GM18858 (cell line): Measurements from ENCODE around the gene GGT5.
"Not testable (repeated sequence)": the region's sequence is repeated elsewhere in the genome, so short reads cannot be mapped to it uniquely, and the experiment has no call there.

Experiments used
- ATAC-seq: cut with Tn5 transposase; IDR thresholded peaks from one replicate; pipeline ENCODE4 v1.9.1; 2021; ENCODE audit not compliant: unreplicated experiment

The GGT5 gene

DNA sequence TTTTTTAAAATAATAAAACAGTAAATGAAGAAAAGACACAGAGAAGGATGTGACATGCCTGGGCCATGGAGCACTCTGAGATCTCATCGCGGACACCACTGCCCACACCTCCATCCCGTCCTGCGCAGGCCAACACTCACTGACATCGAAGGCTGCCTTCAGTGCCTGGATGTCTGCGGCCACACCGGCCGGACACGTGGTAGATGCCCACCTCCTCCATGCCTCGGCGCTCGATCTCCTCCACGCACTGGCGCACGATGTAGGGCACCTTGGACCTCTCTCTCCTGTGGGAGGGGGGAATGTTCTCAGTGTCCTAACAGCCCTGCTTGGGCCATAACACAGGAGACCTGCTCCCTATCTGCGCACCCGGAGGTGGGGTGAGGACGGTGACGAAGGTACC lies 18.6 kb upstream of the GGT5 start:
- ATAC-seq: not testable (repeated sequence)

DNA sequence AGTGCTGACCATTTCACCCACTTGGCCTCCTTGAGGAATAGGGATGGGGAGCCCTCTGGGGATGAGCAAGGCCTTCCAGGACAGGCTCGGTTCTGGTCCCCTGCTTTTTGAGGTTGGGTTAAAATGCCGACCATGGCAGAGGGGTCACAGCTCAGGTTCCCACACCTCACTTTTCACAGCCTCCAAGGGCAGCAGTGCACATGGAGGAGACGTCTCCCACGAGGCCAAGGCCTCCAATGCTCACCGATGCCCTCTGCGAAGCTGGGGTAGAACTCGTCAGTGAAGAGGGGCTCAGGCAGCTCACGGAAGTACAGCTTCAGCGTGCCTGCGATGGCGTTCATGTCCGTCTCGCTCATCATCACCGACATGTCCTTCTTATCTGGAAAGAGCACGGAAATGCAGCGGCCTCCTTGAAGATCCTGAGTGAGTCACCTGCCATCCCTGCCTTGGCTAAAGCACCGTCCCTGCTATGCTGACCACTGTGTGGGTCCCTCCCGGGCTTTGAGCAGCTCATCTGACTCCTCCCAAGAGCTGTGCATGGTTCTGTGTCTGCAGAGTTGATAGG lies 17.4 kb upstream of the GGT5 start:
- ATAC-seq: not testable (repeated sequence)

DNA sequence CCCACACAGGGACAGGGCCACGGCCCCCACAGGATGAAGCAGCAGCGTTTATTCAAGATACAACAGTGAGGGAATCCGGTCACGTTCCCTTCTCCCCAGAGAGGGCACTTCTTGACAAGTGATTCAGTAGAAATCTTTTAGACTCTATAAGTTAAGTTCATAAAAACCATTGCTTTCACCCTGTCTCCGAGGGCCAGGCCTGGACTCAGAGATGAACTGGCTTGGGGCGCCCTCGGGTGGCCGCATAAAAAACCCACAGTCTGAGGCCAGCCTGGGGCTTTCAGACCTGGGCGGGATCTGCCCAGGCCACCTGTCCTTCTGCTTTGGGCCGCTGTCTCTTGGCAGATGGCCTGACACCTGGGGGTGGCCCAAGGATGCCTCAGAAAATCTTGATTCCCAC lies 14.6 kb upstream of the GGT5 start:
- ATAC-seq: not testable (repeated sequence)

DNA sequence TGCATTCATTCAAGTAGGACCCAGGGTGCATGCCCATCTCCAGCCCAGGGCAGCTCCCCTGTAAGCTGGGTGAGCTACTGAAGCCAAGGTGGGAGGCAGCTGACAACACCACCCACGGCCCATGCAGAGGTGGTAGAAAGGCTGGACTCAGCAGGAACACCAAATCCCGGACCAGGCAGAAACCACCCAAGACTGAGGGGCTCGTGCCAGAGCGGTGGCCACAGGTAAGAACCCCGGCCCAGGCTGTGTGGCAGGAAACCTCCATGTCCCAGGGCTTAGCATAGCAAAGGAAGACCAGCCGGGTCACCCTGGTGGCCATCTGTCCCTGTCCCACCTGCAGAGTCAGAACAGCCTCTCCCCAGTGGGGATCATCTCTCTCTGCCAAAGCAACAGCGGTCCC lies 11.9 kb upstream of the GGT5 start:
- ATAC-seq: not testable (repeated sequence)

DNA sequence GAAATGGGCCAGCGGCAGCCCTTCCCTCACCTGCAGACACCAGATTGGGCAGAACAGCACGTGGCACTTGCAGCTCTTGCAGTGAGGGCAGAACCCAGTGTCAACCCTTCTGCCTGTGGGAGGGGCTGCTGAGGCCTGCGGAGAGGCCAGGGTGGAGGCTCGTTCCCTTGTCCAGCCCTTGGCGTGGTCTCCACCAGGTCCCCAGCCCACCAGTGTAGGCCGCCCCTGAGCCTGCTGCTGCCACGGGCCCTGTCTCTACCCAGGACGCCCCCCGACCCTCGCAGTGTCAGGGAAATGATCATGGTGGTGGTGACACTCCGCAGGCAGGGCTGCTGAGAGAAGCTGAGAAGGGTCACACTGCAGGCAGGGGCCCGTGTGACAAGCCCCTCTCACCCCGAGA lies 11.3 kb upstream of the GGT5 start:
- ATAC-seq: not testable (repeated sequence)

DNA sequence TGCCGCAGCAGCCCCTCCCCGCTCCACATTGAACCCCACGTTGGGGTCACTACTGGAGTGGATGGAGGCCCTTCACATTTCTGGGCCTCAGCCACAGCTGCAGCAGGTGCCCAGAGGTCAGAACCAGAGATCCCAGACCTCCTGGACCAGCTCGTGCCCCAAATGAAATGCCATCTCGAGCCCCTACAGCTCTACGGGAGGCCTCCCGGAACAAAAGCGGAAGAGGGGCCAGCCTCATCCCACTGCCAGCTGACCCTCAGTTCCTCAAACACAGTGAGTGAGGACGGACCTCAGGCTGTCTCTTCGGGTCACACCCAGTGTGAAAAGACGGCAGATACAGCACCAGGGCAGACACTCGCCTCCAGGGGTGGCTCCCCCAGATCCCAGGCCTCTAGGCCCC lies 8.2 kb upstream of the GGT5 start:
- not testable (repeated sequence) for ATAC-seq

DNA sequence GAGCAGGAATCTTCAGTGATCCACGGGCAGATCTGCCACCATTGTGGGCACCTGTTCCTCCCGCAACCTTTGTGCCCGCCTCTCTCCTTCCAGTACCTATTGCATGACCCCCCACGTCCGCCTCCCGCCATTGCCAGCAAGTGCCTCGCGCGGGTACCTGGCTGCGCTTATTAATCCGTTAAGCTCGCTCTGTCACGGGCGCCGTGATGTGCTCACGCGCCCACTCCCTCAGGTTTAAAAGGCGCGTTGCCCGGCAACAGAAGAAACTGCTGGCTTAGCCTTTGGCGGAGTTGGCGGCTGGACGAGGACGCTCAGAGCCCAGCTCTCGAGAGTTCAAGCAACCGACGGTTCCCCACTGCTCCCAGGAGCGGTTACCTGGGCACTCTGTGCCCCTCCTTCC lies 6.4 kb upstream of the GGT5 start:
- not testable (repeated sequence) for ATAC-seq

DNA sequence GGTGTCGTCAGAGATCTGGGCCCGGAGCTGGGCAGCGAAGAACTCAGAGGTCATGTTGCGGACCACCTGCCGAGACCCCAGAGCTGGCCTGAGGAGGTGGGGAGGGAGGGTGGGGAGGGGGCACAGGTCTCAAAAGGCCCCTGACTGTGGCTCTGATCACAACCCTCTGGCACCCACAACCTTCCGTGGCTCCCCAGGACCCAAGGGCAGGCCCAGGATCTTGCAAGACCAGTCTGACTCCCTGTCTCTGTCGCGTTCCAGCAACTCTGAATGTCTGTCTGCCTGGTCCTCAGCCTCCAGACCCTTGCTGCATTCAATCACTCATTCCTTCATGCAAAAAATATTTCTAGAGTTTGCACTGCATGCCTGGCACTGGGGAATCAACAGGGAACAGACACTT lies 4.5 kb upstream of the GGT5 start:
- ATAC-seq: not testable (repeated sequence)

DNA sequence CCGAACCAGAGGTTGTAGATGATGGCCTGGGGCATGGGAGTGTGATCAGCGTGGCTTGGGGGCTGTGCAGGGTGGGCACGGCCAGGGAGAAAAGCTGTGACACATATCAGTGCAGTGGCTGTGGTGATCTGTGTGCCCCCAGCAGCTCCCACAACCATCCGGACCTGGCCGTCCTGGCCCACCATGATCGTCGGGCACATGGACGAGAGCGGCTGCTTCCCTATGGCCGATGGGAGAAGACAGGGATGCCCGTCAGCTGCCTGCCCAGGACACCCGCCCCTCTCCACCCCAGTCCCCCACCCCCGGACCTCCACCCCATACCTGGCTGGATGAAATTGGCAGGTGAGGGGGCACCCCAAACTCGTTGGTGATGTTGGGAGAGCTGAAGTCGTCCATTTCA lies 3.7 kb upstream of the GGT5 start:
- not testable (repeated sequence) for ATAC-seq

DNA sequence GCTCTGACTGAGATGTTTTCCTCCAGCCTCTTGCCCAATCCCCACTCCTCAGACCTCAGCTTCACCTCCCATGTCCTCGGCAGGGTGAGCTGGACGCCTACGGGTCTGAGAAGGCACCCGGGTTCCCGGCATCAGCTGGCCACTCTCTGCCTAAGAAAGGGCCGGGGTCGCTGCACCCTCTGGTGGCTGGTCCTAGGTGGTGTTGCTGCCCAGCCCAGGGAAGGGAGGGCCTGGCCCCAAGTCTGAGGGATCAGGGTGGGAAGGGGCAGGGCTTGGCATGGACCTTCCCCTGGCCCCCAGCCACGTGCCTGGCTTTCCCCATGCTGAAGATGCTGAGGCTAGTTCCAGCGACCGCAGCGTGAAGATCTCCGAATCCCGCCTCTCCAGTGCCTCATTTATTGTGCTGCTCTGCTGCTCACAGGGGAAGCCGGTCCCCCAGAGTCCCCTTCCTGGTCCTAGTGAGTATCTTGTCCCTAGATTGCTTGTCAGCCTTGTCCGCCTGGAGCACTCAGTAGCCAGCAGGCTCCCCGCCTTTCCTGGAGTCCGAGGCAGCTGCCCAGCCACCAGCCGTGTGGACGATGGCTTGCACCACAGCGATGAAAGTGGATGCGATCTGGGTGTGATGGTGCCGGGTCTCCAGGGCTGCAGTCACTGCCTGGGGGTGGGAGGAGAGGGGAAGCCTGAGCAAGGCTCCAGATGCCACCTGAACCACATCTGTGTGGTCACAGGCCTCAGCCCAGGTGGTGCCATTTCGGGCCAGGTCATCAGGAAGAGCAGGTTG lies 2.9 kb upstream of the GGT5 start:
- no peak for ATAC-seq

DNA sequence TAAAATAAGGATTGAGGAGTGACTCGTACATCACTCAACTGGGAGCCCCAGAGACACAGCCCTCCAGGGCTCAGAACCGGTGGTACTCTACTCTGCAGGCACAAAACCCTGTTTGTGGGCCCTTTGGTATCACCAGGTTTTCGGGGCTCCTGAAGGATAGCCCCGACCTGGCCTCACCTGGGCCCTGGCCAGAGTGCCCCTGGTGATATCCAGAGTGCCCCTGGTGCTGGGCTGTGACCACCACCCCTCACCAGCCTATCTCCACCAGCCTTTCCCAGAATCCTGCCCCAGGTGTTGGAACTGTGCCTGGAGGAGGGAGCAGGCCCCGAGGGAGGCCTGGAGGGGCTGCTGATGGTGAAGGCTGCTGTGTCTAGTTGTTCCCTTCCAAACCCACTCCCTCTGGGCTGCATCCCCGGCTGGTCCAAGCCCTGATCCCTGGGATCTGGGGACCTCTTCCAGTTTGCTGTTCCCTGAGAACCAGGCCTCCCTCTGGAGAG lies 2.2 kb upstream of the GGT5 start:
- no peak for ATAC-seq

DNA sequence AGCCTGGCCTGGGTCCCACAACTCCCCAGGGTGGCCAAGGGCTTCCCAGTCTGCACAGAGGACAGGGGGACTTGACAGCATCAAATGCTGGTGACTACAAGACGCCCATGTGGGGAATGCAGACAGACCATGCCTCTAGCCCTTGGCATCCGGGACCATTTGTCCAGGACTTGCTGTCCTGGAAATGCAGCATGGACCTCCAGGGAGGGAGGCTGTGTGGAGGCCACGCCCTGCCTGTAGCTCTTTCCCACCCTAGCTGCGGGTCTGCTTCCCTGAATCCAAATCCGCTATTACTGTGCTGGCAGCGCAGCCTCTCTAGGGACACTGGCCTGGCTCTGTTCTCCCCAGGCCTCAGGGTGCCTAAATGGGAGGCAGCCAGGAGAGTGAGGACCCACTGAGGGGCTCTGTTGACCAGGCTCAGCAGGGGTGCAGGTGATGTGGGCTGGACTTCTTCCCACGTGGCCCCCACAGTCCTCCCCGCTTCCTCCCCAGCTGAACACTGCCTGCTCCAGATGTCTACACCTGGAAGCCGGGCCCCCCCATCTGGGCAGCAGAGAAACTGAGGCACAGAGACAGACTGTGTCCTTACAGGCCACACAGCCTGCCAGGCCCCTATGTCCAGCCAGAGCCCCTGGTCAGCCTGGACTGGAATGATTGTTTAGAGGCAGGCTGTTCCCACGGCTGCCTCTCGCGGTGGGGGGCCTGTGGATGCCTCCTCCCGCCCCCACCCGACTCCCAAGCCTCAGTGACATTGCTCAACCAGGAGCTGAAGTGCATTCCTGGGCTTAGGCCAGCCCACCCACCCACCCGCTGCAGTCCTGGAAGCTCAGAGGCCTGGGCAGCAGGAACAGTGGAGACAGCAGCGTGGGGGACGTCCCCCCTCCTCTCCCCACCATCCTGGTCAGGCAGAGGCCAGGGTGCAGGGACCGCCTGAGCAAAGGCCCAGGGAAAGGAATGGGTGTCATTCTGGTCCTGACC lies 991 bp upstream of the GGT5 start:
- not testable (repeated sequence) for ATAC-seq

DNA sequence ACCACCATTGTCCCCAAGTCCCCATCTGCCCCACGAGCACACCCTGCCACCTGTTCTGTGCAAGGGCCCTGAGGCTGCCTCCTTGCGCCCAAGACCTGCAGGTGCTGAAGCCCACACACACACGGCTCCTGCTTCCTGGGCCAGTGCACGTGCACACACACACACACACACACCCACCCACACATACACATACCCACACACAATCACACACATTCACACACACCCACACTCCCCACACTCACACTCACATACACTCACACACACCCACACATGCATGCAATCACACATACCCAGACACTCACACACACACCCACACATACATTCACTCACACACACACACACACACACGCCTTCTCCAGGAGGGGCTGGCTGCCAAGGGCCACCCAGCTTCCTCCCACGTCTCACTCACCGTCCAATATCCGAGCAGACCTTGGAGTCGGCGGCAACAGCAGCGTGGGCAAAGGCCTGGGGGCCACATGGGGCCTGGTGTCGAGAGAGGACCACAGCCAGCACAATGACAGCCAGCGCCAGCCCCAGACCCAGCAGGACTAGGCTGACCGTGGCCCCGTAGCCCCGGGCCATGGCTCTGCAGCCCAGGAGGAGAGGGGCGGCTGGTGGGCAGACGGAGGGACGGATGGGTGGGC lies 616 bp downstream of the GGT5 start:
- ATAC-seq: no peak

DNA sequence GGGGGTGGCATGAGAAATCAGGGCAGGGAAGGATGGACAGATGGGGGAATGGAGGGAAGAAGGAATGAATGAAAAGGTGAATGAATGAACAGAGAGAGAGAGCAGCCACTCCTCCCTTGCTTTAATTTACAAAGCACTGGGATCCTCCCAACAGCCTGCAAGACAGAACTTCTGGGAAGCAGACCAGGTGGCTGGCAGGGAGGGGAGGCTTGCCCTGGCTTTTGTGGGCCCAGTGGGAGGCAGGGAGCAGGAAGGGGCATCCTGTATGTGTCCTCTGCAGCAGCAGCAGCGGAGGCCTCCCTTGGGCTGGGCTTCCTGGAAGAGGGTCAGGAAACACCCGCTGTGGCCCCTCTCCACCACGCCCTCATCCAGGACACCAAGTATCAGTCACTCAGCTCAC lies 1.5 kb downstream of the GGT5 start:
- ATAC-seq: not testable (repeated sequence)

DNA sequence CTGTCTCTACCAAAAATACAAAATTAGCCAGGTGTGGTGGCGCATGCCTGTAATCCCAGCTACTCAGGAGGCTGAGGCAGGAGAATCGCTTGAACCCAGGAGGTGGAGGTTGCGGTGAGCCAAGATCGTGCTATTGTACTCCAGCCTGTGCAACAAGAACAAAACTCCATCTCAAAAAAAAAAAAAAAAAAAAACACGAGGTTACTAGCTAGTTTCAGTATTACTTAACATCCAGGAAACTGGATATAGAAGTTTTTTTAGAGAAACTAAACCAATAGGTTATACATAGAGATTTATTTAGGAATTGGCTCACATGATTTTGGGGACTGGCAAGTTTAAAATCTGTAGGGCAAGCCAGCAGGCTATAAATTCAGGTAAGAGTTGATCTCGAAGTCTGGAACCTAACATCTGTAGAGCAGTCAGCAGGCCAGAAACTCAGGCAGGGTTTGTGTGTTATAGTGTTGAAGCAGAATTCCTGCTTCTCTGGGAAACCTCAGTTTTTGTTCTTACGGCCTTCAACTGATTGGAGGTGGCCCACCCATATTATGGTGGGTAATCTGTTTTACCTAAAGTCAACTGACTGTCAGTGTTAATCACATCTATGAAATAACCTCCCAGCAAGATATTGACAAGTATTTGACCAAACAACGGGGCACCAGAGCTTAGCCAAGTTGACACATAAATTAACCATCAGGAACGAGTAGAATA lies 3.7 kb downstream of the GGT5 start:
- not testable (repeated sequence) for ATAC-seq

DNA sequence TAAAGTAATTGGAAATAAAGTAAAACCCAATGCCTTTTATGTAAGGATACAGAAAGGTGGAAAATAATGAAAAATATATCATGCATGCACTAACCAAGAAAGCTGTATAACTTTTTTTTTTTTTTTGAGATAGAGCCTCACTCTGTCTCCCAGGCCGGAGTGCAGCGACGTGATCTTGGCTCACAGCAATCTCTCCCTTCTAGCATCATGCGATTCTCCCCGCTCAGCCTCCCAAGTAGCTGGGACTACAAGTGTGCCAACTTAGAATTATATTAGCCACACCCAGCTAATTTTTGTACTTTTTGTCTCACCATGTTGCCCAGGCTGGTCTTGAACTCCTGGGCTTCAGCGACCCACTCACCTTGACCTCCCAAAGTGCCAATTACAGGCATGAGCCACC lies 4.5 kb downstream of the GGT5 start:
- ATAC-seq: no peak

DNA sequence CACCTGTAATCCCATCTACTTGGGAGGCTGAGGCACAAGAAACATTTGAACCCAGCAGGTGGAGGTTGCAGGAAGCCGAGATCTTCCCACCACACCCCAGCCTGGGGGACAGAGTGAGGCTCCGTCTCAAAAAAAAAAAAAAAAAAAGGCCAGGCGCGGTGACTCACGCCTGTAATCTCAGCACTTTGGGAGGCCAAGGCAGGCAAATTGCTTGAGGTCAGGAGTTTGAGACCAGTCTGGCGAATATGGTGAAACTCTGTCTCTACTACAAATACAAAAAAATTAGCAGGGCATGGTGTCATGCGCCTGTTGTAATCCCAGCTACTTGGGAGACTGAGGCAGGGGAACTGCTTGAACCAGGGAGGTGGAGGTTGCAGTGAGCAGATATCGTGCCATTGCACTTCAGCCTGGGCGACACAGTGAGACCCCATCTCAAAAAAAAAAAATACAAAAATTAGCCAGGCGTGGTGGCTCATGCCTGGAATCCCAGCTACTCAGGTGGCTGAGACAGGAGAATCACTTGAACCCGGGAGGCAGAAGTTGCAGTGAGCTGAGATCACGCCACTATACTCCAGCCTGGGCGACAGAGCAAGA lies 6.7 kb downstream of the GGT5 start:
- not testable (repeated sequence) for ATAC-seq

DNA sequence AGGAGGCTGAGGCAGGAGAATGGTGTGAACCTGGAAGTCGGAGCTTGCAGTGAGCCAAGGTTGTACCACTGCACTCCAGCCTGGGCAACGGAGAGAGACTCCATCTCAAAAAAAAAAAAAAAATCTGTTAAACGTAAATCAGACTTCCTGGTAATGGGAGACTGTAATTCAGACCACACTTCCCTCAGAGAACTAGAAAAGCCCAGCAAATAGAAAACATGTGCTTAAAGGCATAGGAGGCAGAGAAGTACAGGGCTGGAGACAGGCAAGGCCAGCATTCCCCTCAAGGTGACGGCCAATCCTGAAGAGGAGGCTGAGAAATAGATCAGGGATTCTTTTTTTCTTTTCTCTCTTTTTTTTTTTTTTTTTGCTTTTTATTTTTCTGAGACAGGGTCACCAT lies 8.2 kb downstream of the GGT5 start:
- ATAC-seq: no peak

DNA sequence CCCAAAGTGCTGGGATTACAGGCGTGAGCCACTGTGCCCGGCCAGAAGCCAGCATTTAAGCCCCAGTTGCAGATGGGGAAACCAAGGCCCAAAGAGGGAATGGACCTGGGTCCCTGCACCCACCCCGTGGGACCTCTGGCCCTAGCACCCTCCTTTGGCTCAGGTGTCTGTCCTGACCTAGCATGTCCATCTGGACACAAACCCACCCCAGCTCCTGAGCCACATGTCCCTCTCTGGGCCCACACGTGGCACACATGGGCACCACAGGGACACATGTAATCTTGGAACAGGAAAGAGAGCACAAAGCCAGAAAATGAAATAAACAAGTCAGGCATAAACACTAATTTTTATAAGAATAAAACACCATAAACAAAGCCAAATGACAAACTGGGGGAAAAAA lies 9.6 kb downstream of the GGT5 start:
- ATAC-seq: no peak

DNA sequence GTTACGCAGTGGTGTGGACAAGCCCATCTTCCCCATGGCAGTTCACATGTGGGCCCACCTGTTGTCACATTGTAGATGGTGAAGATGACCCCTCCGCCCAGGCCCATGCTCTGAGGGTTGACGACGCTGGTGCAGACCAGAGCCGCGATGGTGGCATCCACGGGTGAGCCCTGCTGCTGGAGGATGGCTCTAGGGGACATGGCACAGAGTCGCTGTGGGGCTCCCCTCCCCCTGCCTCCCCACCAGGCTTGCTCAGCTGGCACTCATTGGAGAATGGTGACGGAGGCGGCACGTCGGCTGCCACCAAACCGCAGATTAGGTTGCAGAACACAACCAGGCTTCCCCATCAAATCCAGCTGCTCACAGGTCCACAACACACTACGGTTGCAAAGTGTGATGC lies 11.1 kb downstream of the GGT5 start:
- no peak for ATAC-seq
